ENCODE data around the gene BRIP1.
"Not testable (repeated sequence)": the region's sequence is repeated elsewhere in the genome, so short reads cannot be mapped to it uniquely, and the experiment has no call there.

Gene BRIP1

DNA sequence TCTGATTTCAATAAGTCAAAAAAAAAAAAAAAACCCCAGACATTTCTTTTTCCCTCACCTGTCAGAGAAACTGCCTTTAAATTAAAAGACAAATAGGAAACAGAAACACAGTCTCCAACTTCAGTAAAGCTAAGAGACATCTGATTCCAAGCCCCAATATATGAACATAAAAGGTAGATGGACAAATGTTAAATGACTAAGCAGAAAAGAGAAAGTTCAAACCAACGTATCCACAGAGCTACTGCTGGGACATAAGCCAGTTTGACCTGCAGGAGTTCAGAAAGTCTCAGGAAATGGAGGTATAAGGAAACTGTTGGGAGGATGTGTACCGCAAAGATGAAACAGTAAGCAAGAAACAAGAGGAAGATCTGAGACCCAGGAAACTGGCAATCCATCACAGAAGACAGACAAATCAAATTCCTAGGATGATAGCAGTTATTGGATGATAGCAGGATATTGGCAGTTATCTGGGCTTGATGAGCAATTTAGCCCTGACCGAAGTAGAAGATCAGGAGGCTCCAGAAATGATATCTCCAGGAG lies 135.0 kb downstream of the BRIP1 start:
- DNase-seq (ENCODE audit: low spot score): no peak

DNA sequence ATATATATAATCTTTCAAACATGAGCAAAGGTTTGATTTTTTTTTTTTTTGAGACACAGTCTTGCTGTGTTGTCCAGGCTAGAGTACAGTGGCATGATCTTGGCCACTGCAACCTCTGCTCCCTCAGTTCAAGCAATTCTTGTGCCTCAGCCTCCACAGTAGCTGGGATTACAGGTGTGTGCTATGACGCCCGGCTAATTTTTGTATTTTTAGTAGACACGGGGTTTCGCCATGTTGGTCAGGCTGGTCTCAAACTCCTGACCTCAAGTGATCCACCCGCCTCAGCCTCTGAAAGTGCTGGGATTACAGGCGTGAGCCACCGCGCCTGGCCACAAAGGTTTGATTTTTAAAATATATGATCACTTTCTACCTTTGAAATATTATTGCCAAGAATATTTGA lies 135.5 kb downstream of the BRIP1 start:
- not testable (repeated sequence) for DNase-seq (ENCODE audit: low spot score)

DNA sequence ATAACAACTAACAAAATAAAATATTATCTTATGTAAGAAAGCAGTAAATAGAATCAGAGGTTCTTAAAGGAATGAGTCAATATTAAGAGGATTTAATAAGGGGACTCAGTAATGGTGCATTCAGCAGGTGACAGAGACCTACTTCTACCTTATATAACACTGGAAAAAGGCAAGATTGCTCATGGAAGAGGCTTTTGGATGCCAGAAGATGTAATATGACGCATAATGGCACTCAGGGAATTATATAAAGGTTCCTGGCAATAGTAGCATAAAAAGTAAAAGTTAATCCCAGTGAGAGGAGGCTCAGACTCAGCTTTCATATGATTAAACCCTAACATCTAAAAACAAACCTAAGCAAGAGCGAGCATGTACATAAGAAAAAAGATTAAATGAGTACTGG lies 136.4 kb downstream of the BRIP1 start:
- DNase-seq (ENCODE audit: low spot score): no peak

GRCh38 chr17:61724777-61725176 lies 138.6 kb downstream of the BRIP1 start:
- DNase-seq (ENCODE audit: low spot score): no peak

- DNase-seq (ENCODE audit: low spot score): no peak
Observed at GRCh38 chr17:61723914-61724313, 139.4 kb downstream of the BRIP1 start.

DNA sequence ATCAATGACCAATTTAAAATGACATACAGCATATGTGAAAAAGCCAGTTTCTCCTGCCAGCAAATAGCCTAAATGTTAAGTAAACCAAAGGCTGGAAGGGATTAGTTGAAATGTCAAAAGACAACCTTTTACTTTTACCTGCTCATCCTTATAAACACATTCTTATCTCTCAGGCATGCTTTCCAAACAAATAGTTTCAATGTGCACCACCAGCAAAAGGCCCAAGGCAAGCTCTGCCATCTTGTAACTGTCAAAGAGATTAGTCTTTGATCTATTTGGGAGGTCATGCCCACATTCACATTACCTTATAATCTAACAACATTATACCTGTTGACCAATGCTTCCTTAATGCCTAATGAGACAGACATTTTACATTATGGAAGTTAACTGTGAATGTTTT lies 140.1 kb downstream of the BRIP1 start:
- no peak for DNase-seq (ENCODE audit: low spot score)

DNA sequence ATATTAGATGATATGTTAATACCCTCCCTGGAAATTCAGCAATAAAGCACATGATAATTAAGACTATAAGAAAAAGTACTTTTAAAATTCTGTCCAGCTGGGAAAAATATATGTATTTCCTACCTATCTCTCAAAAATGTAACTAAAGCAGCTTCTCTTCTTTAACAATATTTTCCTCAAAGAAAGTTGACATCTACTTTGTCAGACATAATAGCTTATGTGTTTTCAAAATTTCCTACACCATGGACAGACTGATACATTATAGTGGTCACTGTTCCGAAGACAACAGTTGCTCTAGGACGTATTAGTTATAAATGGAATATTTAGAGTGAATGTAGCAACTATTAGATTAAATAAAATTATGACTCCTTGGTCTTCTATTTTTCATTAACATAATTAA lies 140.9 kb downstream of the BRIP1 start:
- DNase-seq (ENCODE audit: low spot score): no peak

GRCh38 chr17:61720016-61720795 lies 143.1 kb downstream of the BRIP1 start:
- no peak for DNase-seq (ENCODE audit: low spot score)

DNA sequence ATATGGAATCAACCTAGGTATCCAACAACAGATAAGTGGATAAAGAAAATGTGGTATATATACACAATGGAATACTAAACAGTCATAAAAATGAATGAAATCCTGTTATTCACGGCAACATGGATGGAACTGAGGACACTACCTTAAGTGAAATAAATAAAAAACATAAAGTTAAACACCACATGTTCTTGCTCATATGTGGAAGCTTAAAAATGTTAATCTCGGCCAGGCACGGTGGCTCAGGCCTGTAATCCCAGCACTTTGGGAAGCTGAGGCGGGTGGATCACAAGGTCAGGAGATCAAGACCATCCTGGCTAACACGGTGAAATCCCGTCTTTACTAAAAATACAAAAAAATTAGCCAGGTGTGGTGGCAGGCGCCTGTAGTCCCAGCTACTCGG lies 144.1 kb downstream of the BRIP1 start:
- DNase-seq (ENCODE audit: low spot score): not testable (repeated sequence)

DNA sequence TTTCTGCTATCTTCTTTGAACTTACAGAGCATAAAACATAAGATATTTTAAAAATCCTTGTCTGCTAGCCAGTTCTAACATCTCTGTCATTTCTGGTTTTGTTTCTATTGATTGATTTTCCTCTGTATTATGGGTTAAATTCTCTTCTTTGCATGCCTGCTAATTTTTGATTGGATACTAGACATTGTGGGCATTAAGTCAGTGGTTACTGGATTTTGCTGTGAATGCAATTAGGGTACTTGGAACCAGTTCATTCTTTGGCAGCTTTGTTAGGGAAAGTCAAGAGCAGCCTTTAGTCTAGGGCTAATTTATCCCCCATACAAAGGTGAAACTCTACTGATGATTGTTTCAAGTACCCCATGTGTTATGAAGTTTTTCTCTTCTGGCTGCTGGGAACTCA lies 145.3 kb downstream of the BRIP1 start:
- no peak for DNase-seq (ENCODE audit: low spot score)

GRCh38 chr17:61717352-61717751 lies 146.0 kb downstream of the BRIP1 start:
- no peak for DNase-seq (ENCODE audit: low spot score)

DNA sequence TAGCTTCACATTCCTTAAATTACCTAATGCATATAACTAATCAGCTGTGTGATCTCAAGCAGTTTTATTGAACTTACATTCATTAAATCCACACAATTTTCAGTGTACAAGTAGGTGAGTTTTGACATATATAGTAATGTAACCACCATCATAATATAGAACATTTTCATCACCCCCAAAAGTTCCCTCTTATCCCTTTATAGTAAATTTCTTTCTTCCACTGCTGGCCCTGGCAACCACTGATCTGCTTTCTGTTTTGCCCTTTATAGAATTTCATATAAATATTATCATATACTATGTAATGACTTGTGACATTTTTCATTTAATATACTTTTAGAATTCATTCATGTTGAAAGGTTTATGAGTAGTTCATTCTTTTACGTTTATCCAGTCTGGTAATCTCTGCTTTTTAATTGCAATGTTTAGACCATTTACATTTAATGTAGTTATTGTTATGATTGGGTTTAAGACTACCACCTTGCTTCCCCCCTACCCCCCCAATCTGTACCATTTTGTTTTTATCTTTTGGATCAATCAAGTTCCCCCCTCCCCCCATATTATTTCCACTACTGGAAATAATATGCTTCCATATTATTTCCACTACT lies 147.0 kb downstream of the BRIP1 start:
- DNase-seq (ENCODE audit: low spot score): no peak

DNA sequence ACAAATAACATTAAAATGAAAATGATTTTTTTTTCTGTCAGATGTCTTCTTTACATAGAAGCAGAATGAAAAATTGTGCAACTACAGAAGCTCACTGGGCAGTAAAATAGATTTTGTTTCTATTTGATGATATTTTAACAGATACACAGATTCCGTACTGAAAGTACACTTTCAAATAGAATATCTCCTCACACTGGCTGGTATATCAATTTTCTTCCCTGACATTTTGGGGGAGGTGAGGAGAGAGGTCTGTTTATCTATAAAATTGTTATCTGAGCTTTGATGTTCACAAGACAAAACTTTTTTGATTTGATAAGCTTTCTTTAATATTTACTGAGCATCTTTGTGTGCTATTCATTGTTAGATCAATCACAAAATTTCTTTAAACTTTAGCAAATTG lies 148.0 kb downstream of the BRIP1 start:
- DNase-seq (ENCODE audit: low spot score): no peak

DNA sequence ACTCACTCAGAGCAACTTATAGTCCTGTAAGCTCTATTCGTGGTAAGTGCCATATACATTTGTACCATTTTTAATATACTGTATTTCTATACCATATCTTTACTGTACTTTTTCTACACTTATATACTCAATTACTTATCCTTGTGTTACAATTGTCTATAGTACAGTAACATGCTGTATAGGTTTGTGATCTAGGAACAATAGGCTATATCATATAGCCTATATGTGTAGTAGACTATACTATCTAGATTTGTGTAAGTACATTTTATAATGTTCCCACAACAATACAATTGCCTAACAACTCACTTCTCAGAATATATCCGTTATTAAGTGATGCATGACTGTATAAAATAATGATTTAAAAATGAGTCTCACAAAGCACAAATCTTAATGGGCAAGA lies 149.0 kb downstream of the BRIP1 start:
- no peak for DNase-seq (ENCODE audit: low spot score)

DNA sequence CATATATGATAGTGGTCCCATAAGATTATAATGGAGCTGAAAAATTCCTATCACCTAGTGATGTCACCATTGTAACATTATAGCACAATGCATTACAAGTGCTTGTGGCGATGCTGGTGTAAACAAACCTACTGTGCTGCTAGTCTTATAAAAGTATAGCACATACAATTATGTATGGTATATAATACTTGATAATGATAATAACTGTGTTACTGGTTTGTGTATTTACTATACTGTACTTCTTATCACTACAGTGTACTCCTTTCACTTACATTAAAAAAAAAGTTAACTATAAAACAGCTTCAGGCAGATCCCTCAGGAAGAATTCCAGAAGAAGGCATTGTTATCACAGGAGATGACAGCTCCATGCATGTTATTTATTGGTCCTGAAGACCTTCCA lies 150.3 kb downstream of the BRIP1 start:
- DNase-seq (ENCODE audit: low spot score): no peak

GRCh38 chr17:61710546-61710945 lies 152.8 kb downstream of the BRIP1 start:
- no peak for DNase-seq (ENCODE audit: low spot score)

- no peak for DNase-seq (ENCODE audit: low spot score)
Observed at GRCh38 chr17:61709567-61709966, 153.8 kb downstream of the BRIP1 start.

GRCh38 chr17:61704935-61705449 lies 158.3 kb downstream of the BRIP1 start:
- no peak for DNase-seq (ENCODE audit: low spot score)

- no peak for DNase-seq (ENCODE audit: low spot score)
Observed at GRCh38 chr17:61702450-61702849, 160.9 kb downstream of the BRIP1 start.

DNA sequence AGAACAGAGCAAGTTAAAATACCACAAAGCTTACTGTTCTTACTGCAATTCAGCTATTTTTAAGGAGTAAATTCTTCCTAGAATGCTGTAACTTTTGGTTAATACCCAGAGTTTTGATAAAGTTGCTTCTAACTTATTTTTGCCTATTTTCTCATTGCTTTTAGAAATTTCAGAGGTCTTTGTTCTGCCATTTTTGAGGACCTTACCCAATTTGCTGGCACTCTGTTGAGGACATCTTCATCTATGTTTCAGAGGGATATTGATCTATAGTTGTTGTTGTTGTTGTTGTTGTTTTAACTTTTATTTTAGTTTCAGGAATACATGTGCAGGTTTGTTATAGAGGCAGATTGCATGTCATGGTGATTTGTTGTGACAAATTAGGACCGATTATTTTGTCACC lies 161.3 kb downstream of the BRIP1 start:
- no peak for DNase-seq (ENCODE audit: low spot score)

GRCh38 chr17:61701334-61701733 lies 162.0 kb downstream of the BRIP1 start:
- DNase-seq (ENCODE audit: low spot score): no peak

- no peak for DNase-seq (ENCODE audit: low spot score)
Observed at GRCh38 chr17:61700252-61700651, 163.1 kb downstream of the BRIP1 start.

GRCh38 chr17:61699694-61700093 lies 163.6 kb downstream of the BRIP1 start:
- DNase-seq (ENCODE audit: low spot score): no peak

Data from hepatic stellate cell (primary cell).